ENCODE results near the gene MEGF10. TPM values are rescaled to one million over a fixed set of nuclear protein-coding genes. Genes with fewer than 3 reads are reported as not detected.

MEGF10 gene
- total RNA-seq, 2 experiments from 2014 or later = not detected

DNA sequence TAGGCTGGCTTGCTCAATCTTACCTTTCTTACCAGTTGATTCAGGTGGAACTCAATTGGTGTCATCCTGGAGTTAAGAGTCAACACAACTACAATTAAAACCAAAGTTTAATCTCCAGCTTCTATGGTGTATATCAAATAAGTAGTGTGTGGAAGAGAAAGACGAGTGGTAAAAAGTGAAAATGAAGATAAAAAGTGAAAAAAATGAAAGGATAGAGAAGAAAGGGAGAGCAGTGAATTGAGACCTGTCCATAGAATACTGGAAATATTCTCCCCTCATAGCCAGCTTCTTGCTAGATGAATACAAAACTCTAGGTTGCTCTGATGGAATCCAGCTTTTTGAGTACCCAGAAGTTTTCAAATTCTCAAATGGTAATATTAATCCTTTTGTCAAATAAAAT lies 76.4 kb downstream of the MEGF10 start:
- Histone ChIP-seq H3K27ac (ENCODE audit: low read depth, low read length, poor library complexity, severe bottlenecking) (no peak overlapping the region), H3K36me3 (ENCODE audit: insufficient read depth, low read length) (no peaks in the 10 kb centered on the region), H4K20me1 (ENCODE audit: insufficient read depth, low read length) (no peaks in the 10 kb centered on the region), H3K9me3 (ENCODE audit: low read length) (no peaks in the 10 kb centered on the region), H3K79me2 (ENCODE audit: insufficient read depth, low read depth, low read length) (no peaks in the 10 kb centered on the region), H3K4me3 (ENCODE audit: low read depth, low read length, poor library complexity, severe bottlenecking) (no peak overlapping the region), H3K4me1 (ENCODE audit: insufficient read depth, low read length, poor library complexity, severe bottlenecking) (no peaks in the 10 kb centered on the region), H3K9me2 (ENCODE audit: insufficient read depth, low read length) (no peaks in the 10 kb centered on the region), H2AFZ (ENCODE audit: low read length) (no peak overlapping the region), H3K4me2 (ENCODE audit: low read length) (no peak overlapping the region)
- TF ChIP-seq, protein P1, sequence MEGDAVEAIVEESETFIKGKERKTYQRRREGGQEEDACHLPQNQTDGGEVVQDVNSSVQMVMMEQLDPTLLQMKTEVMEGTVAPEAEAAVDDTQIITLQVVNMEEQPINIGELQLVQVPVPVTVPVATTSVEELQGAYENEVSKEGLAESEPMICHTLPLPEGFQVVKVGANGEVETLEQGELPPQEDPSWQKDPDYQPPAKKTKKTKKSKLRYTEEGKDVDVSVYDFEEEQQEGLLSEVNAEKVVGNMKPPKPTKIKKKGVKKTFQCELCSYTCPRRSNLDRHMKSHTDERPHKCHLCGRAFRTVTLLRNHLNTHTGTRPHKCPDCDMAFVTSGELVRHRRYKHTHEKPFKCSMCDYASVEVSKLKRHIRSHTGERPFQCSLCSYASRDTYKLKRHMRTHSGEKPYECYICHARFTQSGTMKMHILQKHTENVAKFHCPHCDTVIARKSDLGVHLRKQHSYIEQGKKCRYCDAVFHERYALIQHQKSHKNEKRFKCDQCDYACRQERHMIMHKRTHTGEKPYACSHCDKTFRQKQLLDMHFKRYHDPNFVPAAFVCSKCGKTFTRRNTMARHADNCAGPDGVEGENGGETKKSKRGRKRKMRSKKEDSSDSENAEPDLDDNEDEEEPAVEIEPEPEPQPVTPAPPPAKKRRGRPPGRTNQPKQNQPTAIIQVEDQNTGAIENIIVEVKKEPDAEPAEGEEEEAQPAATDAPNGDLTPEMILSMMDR (conservative IDR thresholded peaks at IDR 0.05; ENCODE audit: low read length) = no peak
- no peak for TF ChIP-seq EZH2phosphoT487 (IDR thresholded peaks at IDR 0.05; ENCODE audit: borderline replicate concordance, low read depth, low read length)
- no peak for DNase-seq (ENCODE audit: low spot score)
- intact Hi-C loops (cut with micrococcal nuclease; ENCODE audit: unreplicated experiment) = no loop called here
- POLR2A ChIA-PET = interaction anchor here (0.6 kb wide), 1 partner anchor 225 kb away, joined by 3 read pairs; no protein-coding TSS in a partner anchor
- BruUV-seq (replicated peaks) = no TSS peak
- CTCF ChIA-PET (ENCODE audit: unreplicated experiment) = no interaction called here

DNA sequence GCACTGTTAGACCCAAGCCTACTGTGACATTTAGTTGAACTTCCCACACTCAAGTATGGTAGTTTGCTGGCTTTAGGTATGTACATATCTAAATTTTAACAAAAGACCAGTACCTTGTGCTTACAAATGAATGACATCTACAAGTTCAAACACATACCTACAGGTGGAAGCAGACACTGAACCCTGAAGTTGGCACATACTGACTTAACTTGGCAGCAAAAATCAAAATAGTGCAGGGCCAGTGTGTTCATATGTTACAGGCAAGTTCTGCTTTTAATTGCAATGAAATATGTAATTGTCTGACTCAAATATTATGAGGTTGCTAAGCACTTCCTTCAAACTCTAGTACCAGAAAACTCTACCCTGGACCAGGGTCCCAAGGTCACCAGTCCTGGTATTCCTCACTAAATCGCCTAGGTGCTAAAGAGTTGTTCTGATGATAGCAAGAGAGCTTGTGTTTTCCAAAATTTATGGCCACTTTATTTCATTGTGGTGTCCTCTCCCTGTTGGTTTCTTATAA lies 77.4 kb downstream of the MEGF10 start:
- Histone ChIP-seq H2AFZ (ENCODE audit: low read length) (no peak overlapping the region), H3K9me2 (ENCODE audit: insufficient read depth, low read length) (no peaks in the 10 kb centered on the region), H3K4me2 (ENCODE audit: low read length) (no peak overlapping the region), H4K20me1 (ENCODE audit: insufficient read depth, low read length) (no peaks in the 10 kb centered on the region), H3K4me3 (ENCODE audit: low read depth, low read length, poor library complexity, severe bottlenecking) (no peak overlapping the region), H3K36me3 (ENCODE audit: insufficient read depth, low read length) (no peaks in the 10 kb centered on the region), H3K27ac (ENCODE audit: low read depth, low read length, poor library complexity, severe bottlenecking) (no peak overlapping the region), H3K79me2 (ENCODE audit: insufficient read depth, low read depth, low read length) (no peaks in the 10 kb centered on the region), H3K9me3 (ENCODE audit: low read length) (no peaks in the 10 kb centered on the region), H3K4me1 (ENCODE audit: insufficient read depth, low read length, poor library complexity, severe bottlenecking) (no peaks in the 10 kb centered on the region)
- intact Hi-C loops (cut with micrococcal nuclease; ENCODE audit: unreplicated experiment) = no loop called here
- ChIA-PET CTCF (ENCODE audit: unreplicated experiment) (no interaction called here), POLR2A (no interaction called here)
- no TSS peak for BruUV-seq (replicated peaks)
- TF ChIP-seq, protein P1 (conservative IDR thresholded peaks at IDR 0.05; ENCODE audit: low read length) = no peak
- no peak for TF ChIP-seq EZH2phosphoT487 (IDR thresholded peaks at IDR 0.05; ENCODE audit: borderline replicate concordance, low read depth, low read length)
- no peak for DNase-seq (ENCODE audit: low spot score)

- Histone ChIP-seq H3K36me3 (ENCODE audit: insufficient read depth, low read length) (no peaks in the 10 kb centered on the region), H3K9me3 (ENCODE audit: low read length) (no peaks in the 10 kb centered on the region), H3K9me2 (ENCODE audit: insufficient read depth, low read length) (no peaks in the 10 kb centered on the region), H3K4me3 (ENCODE audit: low read depth, low read length, poor library complexity, severe bottlenecking) (no peak overlapping the region), H3K79me2 (ENCODE audit: insufficient read depth, low read depth, low read length) (no peaks in the 10 kb centered on the region), H4K20me1 (ENCODE audit: insufficient read depth, low read length) (no peaks in the 10 kb centered on the region), H2AFZ (ENCODE audit: low read length) (no peak overlapping the region), H3K4me2 (ENCODE audit: low read length) (no peak overlapping the region), H3K27ac (ENCODE audit: low read depth, low read length, poor library complexity, severe bottlenecking) (no peak overlapping the region), H3K4me1 (ENCODE audit: insufficient read depth, low read length, poor library complexity, severe bottlenecking) (no peaks in the 10 kb centered on the region)
- TF ChIP-seq EZH2phosphoT487 (IDR thresholded peaks at IDR 0.05; ENCODE audit: borderline replicate concordance, low read depth, low read length) = no peak
- intact Hi-C loops (cut with micrococcal nuclease; ENCODE audit: unreplicated experiment) = no loop called here
- no peak for DNase-seq (ENCODE audit: low spot score)
- no TSS peak for BruUV-seq (replicated peaks)
- ChIA-PET POLR2A (no interaction called here), CTCF (ENCODE audit: unreplicated experiment) (no interaction called here)
Measured at GRCh38 chr5:127369796-127370195, 79.2 kb downstream of the MEGF10 start.

Data from OCI-LY7 (cell line).